Activated CD4-positive, alpha-beta memory T cell treated with anti-CD3 and anti-CD28 coated beads, Interleukin-2, amount 10 ng/mL, durations not matched to agents 7 days and 5 days (primary cell): ENCODE data around the gene JAZF1. TPM values are rescaled to one million over a fixed set of nuclear protein-coding genes. Genes with fewer than 3 reads are reported as not detected.
A peak's percentile ranks its signal among the peaks of the same experiment; 100 is the strongest.
"Not testable (repeated sequence)": the region's sequence is repeated elsewhere in the genome, so short reads cannot be mapped to it uniquely, and the experiment has no call there.

Experiments
- CTCF ChIA-PET: fragments of 350-600 bp; sonication (Branson Sonifier 250); formaldehyde crosslinking; loops from one replicate; lab custom pipeline; 2021; ENCODE audit warnings: antibody characterized with exemption, inconsistent platforms; lab: Charles Lee
- POLR2A ChIA-PET: fragments of 350-600 bp; sonication (Branson Sonifier 250); formaldehyde crosslinking; loops from one replicate; lab custom pipeline; 2021; ENCODE audit warnings: antibody characterized with exemption; lab: Charles Lee
- DNase-seq: peaks from one replicate; pipeline ENCODE4 v3.0.0-alpha.2; 2020
- H3K27ac Mint-ChIP-seq: one replicate; pipeline ENCODE4 v1.8.0; 2021; ENCODE audit warnings: mild to moderate bottlenecking, mixed read lengths
- H3K27me3 Mint-ChIP-seq: one replicate; pipeline ENCODE4 v1.8.0; 2021; ENCODE audit warnings: mixed read lengths
- H3K36me3 Mint-ChIP-seq: one replicate; pipeline ENCODE4 v1.8.0; 2021; ENCODE audit warnings: low read depth, mixed read lengths
- H3K4me1 Mint-ChIP-seq: one replicate; pipeline ENCODE4 v1.8.0; 2021; ENCODE audit warnings: mixed read lengths
- H3K4me3 Mint-ChIP-seq: one replicate; pipeline ENCODE4 v1.8.0; 2021; ENCODE audit warnings: mild to moderate bottlenecking, mixed read lengths
- H3K9me3 Mint-ChIP-seq: one replicate; pipeline ENCODE4 v1.8.0; 2021; ENCODE audit warnings: mixed read lengths
- total RNA-seq, 2 experiments: library from RNA; stranded (reverse); gene quantifications; one replicate each; pipeline ENCODE4 v1.2.3, GENCODE V29; 2021

The JAZF1 gene
- total RNA-seq, 2 experiments from 2014 or later = 7.2 to 7.3 TPM

- DNase-seq = peak; percentile 31
- Mint-ChIP-seq H3K27me3 (no peaks in the 10 kb centered on the region), H3K9me3 (no peaks in the 10 kb centered on the region), H3K4me1 (peaks cover 3% of the 10 kb centered on the region), H3K4me3 (no peak overlapping the region), H3K27ac (no peak overlapping the region), H3K36me3 (no peaks in the 10 kb centered on the region)
- POLR2A ChIA-PET = no interaction called here
- CTCF ChIA-PET = interaction anchor here (0.6 to 2.6 kb wide), 20 partner anchors 10 to 959 kb away, joined by 3 to 19 read pairs (median 4); no protein-coding TSS in a partner anchor
Observed at GRCh38 chr7:28020302-28020940, 160.2 kb downstream of the JAZF1 start.

DNA sequence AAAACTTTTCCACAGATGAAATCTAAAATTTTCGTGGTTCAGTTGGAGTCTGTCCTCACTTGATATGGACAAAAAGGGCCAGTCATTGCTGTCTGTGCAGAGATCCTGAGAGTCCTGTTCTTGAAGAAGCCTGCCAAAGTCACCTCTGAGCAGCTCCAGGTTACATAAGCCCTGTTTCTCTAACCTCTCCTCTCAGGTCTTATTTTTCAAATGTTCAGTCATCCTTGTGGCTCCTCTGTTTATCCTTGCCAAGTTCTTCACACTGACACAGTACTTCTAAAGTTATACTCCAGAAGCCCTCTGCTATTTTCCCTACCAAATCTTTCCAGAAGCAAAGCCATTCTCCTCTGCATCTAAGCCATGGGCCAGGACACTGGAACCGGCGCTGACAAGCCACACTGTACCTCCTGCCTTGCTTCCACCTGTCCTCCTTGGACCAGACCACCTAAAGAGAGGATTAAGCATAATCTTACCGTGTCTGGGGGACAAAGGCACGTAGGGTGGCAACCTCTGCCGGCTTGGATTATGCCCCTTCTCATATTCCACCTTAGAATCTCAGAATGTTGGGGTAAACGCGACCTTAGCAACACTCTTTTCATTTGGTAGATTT, 161.6 kb downstream of the JAZF1 start:
- POLR2A ChIA-PET = no interaction called here
- no peak overlapping the region for H3K27ac Mint-ChIP-seq
- H3K9me3 Mint-ChIP-seq = peaks cover 6% of the 10 kb centered on the region
- peaks cover 3% of the 10 kb centered on the region for H3K4me1 Mint-ChIP-seq
- DNase-seq = no peak
- no peak overlapping the region for H3K4me3 Mint-ChIP-seq
- H3K36me3 Mint-ChIP-seq = peaks cover 4% of the 10 kb centered on the region
- CTCF ChIA-PET = interaction anchor here (1.0 to 2.6 kb wide), 9 partner anchors 14 to 823 kb away, joined by 3 to 19 read pairs (median 5); no protein-coding TSS in a partner anchor
- no peaks in the 10 kb centered on the region for H3K27me3 Mint-ChIP-seq

DNA sequence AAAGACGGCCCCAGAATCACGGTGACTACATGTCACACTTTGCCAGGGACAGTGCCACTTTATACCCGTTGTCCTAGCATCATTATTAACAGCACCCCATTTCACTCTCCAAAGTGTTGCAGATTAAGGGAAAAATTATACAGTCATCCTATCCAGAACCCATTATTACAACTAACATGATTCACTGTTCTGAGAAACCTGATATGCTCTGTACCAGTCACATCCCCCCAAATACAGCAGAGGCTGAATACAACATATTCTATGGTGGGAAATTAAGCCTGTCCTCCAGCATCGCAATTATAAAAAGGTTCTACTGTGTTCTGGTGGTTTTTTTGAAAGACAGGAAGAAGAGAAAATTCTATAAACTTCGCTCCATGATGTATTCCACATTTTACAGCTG, 162.1 kb downstream of the JAZF1 start:
- Mint-ChIP-seq H3K4me1 (peaks cover 3% of the 10 kb centered on the region), H3K4me3 (no peak overlapping the region), H3K36me3 (peaks cover 4% of the 10 kb centered on the region), H3K9me3 (peaks cover 9% of the 10 kb centered on the region), H3K27ac (no peak overlapping the region), H3K27me3 (no peaks in the 10 kb centered on the region)
- ChIA-PET CTCF (interaction anchor here (2.6 kb wide), 1 partner anchor 823 kb away, joined by 13 read pairs; no protein-coding TSS in a partner anchor), POLR2A (no interaction called here)
- no peak for DNase-seq

- ChIA-PET CTCF (no interaction called here), POLR2A (no interaction called here)
- H3K4me1 Mint-ChIP-seq = peaks cover 3% of the 10 kb centered on the region
- no peak for DNase-seq
- no peaks in the 10 kb centered on the region for H3K27me3 Mint-ChIP-seq
- peaks cover 4% of the 10 kb centered on the region for H3K36me3 Mint-ChIP-seq
- H3K4me3 Mint-ChIP-seq = no peak overlapping the region
- H3K9me3 Mint-ChIP-seq = peaks cover 9% of the 10 kb centered on the region
- no peak overlapping the region for H3K27ac Mint-ChIP-seq
Observed at GRCh38 chr7:28018020-28018419, 162.6 kb downstream of the JAZF1 start.

GRCh38 chr7:28017372-28017771, 163.2 kb downstream of the JAZF1 start:
- Mint-ChIP-seq H3K9me3 (peaks cover 9% of the 10 kb centered on the region), H3K27me3 (no peaks in the 10 kb centered on the region), H3K36me3 (peaks cover 4% of the 10 kb centered on the region), H3K4me1 (peaks cover 3% of the 10 kb centered on the region), H3K4me3 (no peak overlapping the region), H3K27ac (no peak overlapping the region)
- POLR2A ChIA-PET = no interaction called here
- DNase-seq = no peak
- CTCF ChIA-PET = interaction anchor here (0.7 kb wide), 1 partner anchor 299 kb away, joined by 4 read pairs; no protein-coding TSS in a partner anchor

DNA sequence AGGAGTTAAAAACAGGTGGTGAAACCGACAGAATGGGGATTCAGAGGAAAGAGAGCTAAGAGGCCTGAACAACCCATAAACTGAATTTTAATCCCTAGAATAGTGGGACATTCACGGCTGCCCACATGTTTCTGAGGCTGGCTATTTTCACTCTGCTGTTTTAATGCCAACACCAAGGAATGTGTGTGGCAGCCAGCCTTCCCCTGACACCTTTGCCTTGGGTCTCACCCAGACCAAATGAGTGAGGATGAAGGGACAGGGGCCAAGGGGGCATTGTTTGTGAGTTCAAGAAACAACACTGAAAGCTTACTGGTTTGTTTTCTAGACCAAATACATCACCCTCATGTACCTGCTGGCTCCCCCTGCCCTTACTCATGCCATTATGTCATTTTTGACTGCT, 164.3 kb downstream of the JAZF1 start:
- ChIA-PET POLR2A (no interaction called here), CTCF (no interaction called here)
- Mint-ChIP-seq H3K36me3 (peaks cover 4% of the 10 kb centered on the region), H3K27me3 (no peaks in the 10 kb centered on the region), H3K4me3 (no peak overlapping the region), H3K9me3 (peaks cover 9% of the 10 kb centered on the region), H3K4me1 (peaks cover 3% of the 10 kb centered on the region), H3K27ac (no peak overlapping the region)
- no peak for DNase-seq

GRCh38 chr7:28015169-28015568, 165.4 kb downstream of the JAZF1 start:
- H3K27me3 Mint-ChIP-seq = no peaks in the 10 kb centered on the region
- peaks cover 2% of the 10 kb centered on the region for H3K4me1 Mint-ChIP-seq
- DNase-seq = no peak
- no peak overlapping the region for H3K4me3 Mint-ChIP-seq
- H3K9me3 Mint-ChIP-seq = peaks cover 9% of the 10 kb centered on the region
- no peak overlapping the region for H3K27ac Mint-ChIP-seq
- CTCF ChIA-PET = no interaction called here
- H3K36me3 Mint-ChIP-seq = peaks cover 4% of the 10 kb centered on the region
- POLR2A ChIA-PET = no interaction called here

DNA sequence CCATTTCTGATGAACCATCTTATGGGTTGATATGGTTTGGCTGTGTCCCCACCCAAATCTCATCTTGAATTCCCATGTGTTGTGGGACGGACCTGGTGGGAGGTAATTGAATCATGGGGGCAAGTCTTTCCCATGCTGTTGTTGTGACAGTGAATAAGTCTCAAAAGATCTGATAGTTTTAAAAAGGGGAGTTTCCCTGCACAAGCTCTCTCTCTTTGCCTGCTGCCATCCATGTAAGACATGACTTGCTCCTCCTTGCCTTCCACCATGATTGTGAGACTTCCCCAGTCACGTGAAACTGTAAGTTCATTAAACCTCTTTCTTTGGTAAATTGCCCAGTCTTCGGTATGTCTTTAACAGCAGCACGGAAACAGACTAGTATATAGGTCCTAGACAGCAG, 166.3 kb downstream of the JAZF1 start:
- DNase-seq, H3K36me3 Mint-ChIP-seq, CTCF ChIA-PET, POLR2A ChIA-PET, H3K4me1 Mint-ChIP-seq, H3K4me3 Mint-ChIP-seq, H3K27me3 Mint-ChIP-seq, H3K27ac Mint-ChIP-seq, H3K9me3 Mint-ChIP-seq: not testable (repeated sequence)

- peaks cover 4% of the 10 kb centered on the region for H3K36me3 Mint-ChIP-seq
- ChIA-PET POLR2A (no interaction called here), CTCF (no interaction called here)
- H3K4me3 Mint-ChIP-seq = no peak overlapping the region
- H3K9me3 Mint-ChIP-seq = peaks cover 9% of the 10 kb centered on the region
- H3K27ac Mint-ChIP-seq = no peak overlapping the region
- no peaks in the 10 kb centered on the region for H3K4me1 Mint-ChIP-seq
- no peak for DNase-seq
- H3K27me3 Mint-ChIP-seq = no peaks in the 10 kb centered on the region
Observed at GRCh38 chr7:28013441-28013840, 167.2 kb downstream of the JAZF1 start.

DNA sequence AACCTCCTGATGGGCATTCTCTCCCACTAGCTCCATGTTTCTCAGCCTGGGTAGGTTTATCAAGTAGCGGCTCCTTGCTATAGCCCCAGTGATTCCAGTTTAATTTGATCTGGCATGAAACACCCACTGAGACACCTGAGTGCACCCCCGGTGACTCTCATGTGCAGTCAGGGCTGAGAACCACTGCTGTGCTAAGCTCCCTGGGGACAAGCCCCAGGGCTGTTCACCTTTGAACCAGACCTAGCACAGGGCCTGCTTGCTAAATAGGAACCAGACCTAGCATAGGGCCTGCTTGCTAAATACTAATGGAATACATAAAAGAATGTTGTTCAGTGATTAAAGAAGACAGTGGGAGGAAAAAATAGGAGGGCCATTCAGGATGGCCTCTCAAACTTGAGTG, 167.6 kb downstream of the JAZF1 start:
- ChIA-PET POLR2A (no interaction called here), CTCF (no interaction called here)
- no peak for DNase-seq
- Mint-ChIP-seq H3K36me3 (peaks cover 4% of the 10 kb centered on the region), H3K27ac (no peak overlapping the region), H3K27me3 (no peaks in the 10 kb centered on the region), H3K4me1 (no peaks in the 10 kb centered on the region), H3K4me3 (no peak overlapping the region), H3K9me3 (peaks cover 9% of the 10 kb centered on the region)

GRCh38 chr7:28008911-28009310, 171.7 kb downstream of the JAZF1 start:
- CTCF ChIA-PET = no interaction called here
- no peak for DNase-seq
- no peak overlapping the region for H3K4me3 Mint-ChIP-seq
- peaks cover 2% of the 10 kb centered on the region for H3K9me3 Mint-ChIP-seq
- POLR2A ChIA-PET = no interaction called here
- peaks cover 7% of the 10 kb centered on the region for H3K4me1 Mint-ChIP-seq
- H3K27me3 Mint-ChIP-seq = no peaks in the 10 kb centered on the region
- H3K36me3 Mint-ChIP-seq = no peaks in the 10 kb centered on the region
- H3K27ac Mint-ChIP-seq = no peak overlapping the region

GRCh38 chr7:28008171-28008570, 172.4 kb downstream of the JAZF1 start:
- Mint-ChIP-seq H3K27me3 (no peaks in the 10 kb centered on the region), H3K4me3 (no peak overlapping the region), H3K9me3 (no peaks in the 10 kb centered on the region), H3K4me1 (peaks cover 7% of the 10 kb centered on the region), H3K36me3 (no peaks in the 10 kb centered on the region), H3K27ac (no peak overlapping the region)
- no peak for DNase-seq
- ChIA-PET POLR2A (no interaction called here), CTCF (no interaction called here)

- Mint-ChIP-seq H3K4me1 (peaks cover 7% of the 10 kb centered on the region), H3K36me3 (no peaks in the 10 kb centered on the region), H3K27ac (no peak overlapping the region), H3K27me3 (no peaks in the 10 kb centered on the region), H3K4me3 (no peak overlapping the region), H3K9me3 (no peaks in the 10 kb centered on the region)
- DNase-seq = no peak
- ChIA-PET CTCF (no interaction called here), POLR2A (no interaction called here)
Observed at GRCh38 chr7:28006491-28006890, 174.1 kb downstream of the JAZF1 start.

DNA sequence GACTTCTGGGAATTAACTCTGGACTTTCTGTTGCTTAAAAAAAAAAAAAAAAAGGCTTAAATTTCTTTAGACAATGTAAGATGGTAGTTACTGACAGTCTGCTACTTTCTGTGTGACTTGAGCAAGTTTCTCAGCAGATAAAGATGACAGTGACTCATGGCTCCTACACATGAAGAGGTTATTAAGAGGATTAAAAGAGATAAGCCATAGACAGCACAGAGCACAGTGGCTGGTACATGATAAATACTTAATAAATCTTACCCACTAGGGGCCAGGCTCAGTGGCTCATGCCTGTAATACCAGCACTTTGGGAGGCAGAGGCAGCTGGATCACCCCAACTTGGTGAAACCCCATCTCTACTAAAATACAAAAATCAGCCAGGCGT, 174.8 kb downstream of the JAZF1 start:
- Mint-ChIP-seq H3K36me3 (no peaks in the 10 kb centered on the region), H3K9me3 (no peaks in the 10 kb centered on the region), H3K4me3 (no peak overlapping the region), H3K4me1 (peaks cover 7% of the 10 kb centered on the region), H3K27me3 (no peaks in the 10 kb centered on the region), H3K27ac (no peak overlapping the region)
- no peak for DNase-seq
- CTCF ChIA-PET = no interaction called here
- POLR2A ChIA-PET = no interaction called here
